Measurements from ENCODE around the gene STRN4. TPM values are rescaled to one million over a fixed set of nuclear protein-coding genes. Genes with fewer than 3 reads are reported as not detected.

The STRN4 gene
- polyA plus RNA-seq, 1 donor from 2014 or later = 153 TPM

DNA sequence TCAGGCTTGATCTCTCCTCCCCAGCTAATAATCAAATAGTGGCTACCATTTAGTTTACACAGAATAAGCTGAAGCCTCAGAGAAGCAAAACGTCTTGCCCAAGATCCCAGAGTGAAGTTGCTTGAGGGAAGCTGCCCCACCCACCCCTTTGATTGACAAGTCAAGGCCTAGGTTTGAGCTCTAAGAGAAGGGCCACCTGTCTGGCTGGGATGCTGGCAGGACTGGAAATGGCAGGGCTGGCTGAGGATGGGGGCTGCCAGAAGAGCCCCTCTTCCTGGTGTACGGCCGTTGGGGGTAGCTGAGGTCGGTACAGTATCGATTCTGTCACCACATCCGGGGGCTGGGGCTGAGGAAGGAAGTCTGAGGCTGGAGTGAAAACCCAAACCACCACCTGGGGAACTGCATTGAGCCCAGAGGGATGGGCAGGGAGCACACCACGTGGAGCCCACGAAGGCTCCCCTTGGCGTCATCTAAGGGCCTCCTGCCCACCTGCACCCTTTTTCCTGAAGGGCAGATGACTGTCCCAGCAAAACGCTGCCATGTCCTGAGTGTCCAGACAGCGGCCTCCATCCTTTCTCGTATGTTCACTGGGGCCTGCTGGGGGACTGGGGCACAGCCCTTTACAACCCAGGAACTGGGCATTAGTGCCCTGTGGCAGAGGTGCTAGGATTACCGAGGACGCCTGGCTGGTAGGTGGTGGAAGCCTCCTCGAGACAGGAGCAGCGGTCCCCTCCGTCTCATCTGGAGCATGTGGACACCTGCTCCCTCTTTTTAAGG, 27.9 kb downstream of the STRN4 start:
- H3K79me2 ChIP-seq (replicated peaks; ENCODE audit: insufficient read depth, low read length) = no peaks in the 10 kb centered on the region
- no peak overlapping the region for H2AFZ ChIP-seq (ENCODE audit: low read depth, low read length)
- no peaks in the 10 kb centered on the region for H4K20me1 ChIP-seq (ENCODE audit: insufficient read depth)
- H3K4me3 ChIP-seq (ENCODE audit: low read length) = no peak overlapping the region
- no peaks in the 10 kb centered on the region for H3K36me3 ChIP-seq (ENCODE audit: insufficient read depth, low read length)
- TF ChIP-seq MXI1 (conservative IDR thresholded peaks at IDR 0.05; ENCODE audit: poor library complexity, severe bottlenecking) = no peak
- TF ChIP-seq EZH2 (IDR thresholded peaks at IDR 0.05; ENCODE audit: borderline replicate concordance, insufficient read depth, low read length, poor library complexity, severe bottlenecking) = no peak
- no peak for TF ChIP-seq RAD21 (conservative IDR thresholded peaks at IDR 0.05)
- TF ChIP-seq REST (IDR thresholded peaks at IDR 0.05; ENCODE audit: borderline replicate concordance) = no peak
- no peak for TF ChIP-seq SMC3 (conservative IDR thresholded peaks at IDR 0.05; ENCODE audit: poor library complexity)
- TF ChIP-seq POLR2AphosphoS5 (IDR thresholded peaks at IDR 0.05) = no peak
- TF ChIP-seq EP300 (conservative IDR thresholded peaks at IDR 0.05; ENCODE audit: poor library complexity, severe bottlenecking) = no peak
- no peak for TF ChIP-seq TAF1 (IDR thresholded peaks at IDR 0.05; ENCODE audit: low read depth)
- TF ChIP-seq, protein P1, sequence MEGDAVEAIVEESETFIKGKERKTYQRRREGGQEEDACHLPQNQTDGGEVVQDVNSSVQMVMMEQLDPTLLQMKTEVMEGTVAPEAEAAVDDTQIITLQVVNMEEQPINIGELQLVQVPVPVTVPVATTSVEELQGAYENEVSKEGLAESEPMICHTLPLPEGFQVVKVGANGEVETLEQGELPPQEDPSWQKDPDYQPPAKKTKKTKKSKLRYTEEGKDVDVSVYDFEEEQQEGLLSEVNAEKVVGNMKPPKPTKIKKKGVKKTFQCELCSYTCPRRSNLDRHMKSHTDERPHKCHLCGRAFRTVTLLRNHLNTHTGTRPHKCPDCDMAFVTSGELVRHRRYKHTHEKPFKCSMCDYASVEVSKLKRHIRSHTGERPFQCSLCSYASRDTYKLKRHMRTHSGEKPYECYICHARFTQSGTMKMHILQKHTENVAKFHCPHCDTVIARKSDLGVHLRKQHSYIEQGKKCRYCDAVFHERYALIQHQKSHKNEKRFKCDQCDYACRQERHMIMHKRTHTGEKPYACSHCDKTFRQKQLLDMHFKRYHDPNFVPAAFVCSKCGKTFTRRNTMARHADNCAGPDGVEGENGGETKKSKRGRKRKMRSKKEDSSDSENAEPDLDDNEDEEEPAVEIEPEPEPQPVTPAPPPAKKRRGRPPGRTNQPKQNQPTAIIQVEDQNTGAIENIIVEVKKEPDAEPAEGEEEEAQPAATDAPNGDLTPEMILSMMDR (IDR thresholded peaks at IDR 0.05; ENCODE audit: poor library complexity, severe bottlenecking) = no peak
- H3K27me3 ChIP-seq (ENCODE audit: insufficient read depth, low read depth, low read length) = no peaks in the 10 kb centered on the region
- H3K9ac ChIP-seq (ENCODE audit: low read length) = no peak overlapping the region
- no peaks in the 10 kb centered on the region for H3K9me3 ChIP-seq (ENCODE audit: low read length)
- no peaks in the 10 kb centered on the region for H3K9me2 ChIP-seq (ENCODE audit: insufficient read depth, low read length)
- H3K4me2 ChIP-seq (ENCODE audit: low read length) = no peak overlapping the region
- H3K27ac ChIP-seq (ENCODE audit: low read length) = no peak overlapping the region
- no peaks in the 10 kb centered on the region for H3F3A ChIP-seq (ENCODE audit: insufficient read depth, low read length, poor library complexity, severe bottlenecking)

DNA sequence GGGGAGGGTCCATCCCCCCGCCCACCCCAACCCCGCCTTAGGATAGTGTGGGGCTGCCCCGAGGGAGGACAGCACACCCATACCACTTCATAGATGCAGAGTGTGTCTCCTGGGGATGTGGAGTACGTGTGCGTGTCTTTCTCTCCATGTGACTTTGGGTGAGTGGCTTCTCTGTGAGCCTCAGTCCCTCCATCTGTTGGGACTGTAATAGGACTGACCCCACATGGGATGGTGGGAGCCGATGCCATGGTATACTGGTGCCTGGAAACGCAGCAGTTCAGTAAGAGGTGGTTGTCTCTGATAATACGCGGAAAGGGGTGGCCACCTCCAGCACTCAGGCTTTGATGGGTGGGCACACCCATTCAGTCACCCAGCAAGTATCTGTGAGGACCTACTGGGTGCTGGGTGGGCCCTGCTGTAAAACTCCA, 28.5 kb downstream of the STRN4 start:
- no peak overlapping the region for H2AFZ ChIP-seq (ENCODE audit: low read depth, low read length)
- H3K9me2 ChIP-seq (ENCODE audit: insufficient read depth, low read length) = no peaks in the 10 kb centered on the region
- H3K27me3 ChIP-seq (ENCODE audit: insufficient read depth, low read depth, low read length) = no peaks in the 10 kb centered on the region
- no peak overlapping the region for H3K4me2 ChIP-seq (ENCODE audit: low read length)
- H3K9me3 ChIP-seq (ENCODE audit: low read length) = no peaks in the 10 kb centered on the region
- no peak overlapping the region for H3K9ac ChIP-seq (ENCODE audit: low read length)
- H3K27ac ChIP-seq (ENCODE audit: low read length) = no peak overlapping the region
- TF ChIP-seq REST (IDR thresholded peaks at IDR 0.05; ENCODE audit: borderline replicate concordance) = no peak
- no peak for TF ChIP-seq EP300 (conservative IDR thresholded peaks at IDR 0.05; ENCODE audit: poor library complexity, severe bottlenecking)
- no peak for TF ChIP-seq SMC3 (conservative IDR thresholded peaks at IDR 0.05; ENCODE audit: poor library complexity)
- no peak for TF ChIP-seq TAF1 (IDR thresholded peaks at IDR 0.05; ENCODE audit: low read depth)
- peak; percentile 2 for TF ChIP-seq POLR2AphosphoS5 (IDR thresholded peaks at IDR 0.05)
- TF ChIP-seq, protein P1 (IDR thresholded peaks at IDR 0.05; ENCODE audit: poor library complexity, severe bottlenecking) = no peak
- no peak for TF ChIP-seq RAD21 (conservative IDR thresholded peaks at IDR 0.05)
- H3K79me2 ChIP-seq (replicated peaks; ENCODE audit: insufficient read depth, low read length) = no peaks in the 10 kb centered on the region
- H4K20me1 ChIP-seq (ENCODE audit: insufficient read depth) = no peaks in the 10 kb centered on the region
- no peaks in the 10 kb centered on the region for H3K36me3 ChIP-seq (ENCODE audit: insufficient read depth, low read length)
- H3K4me3 ChIP-seq (ENCODE audit: low read length) = peak overlapping the region; percentile 66
- H3F3A ChIP-seq (ENCODE audit: insufficient read depth, low read length, poor library complexity, severe bottlenecking) = no peaks in the 10 kb centered on the region

All from neural cell (in vitro differentiated cells).